ENCODE data around the gene TEAD1.
A peak's percentile ranks its signal among the peaks of the same experiment; 100 is the strongest.

TEAD1 gene

DNA sequence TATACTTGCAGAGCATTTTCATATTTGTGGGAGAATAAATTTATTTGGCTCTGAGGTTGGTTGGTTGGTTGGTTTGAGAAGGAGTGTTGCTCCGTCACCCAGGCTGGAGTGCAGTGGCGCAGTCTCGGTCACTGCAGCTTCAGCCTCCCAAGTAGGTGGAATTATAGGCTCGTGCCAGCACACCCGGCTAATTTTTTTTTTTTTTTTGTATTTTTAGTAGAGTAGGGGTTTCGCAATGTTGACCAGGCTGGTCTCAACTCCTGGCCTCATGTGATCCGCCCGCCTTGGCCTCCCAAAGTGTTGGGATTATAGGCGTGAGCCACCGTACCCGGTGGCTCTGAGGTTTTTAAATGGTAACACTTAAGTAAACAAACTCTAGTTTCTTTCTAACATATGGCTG, 161.1 kb downstream of the TEAD1 start:
- DNase-seq (ENCODE audit: low spot score): no peak

DNA sequence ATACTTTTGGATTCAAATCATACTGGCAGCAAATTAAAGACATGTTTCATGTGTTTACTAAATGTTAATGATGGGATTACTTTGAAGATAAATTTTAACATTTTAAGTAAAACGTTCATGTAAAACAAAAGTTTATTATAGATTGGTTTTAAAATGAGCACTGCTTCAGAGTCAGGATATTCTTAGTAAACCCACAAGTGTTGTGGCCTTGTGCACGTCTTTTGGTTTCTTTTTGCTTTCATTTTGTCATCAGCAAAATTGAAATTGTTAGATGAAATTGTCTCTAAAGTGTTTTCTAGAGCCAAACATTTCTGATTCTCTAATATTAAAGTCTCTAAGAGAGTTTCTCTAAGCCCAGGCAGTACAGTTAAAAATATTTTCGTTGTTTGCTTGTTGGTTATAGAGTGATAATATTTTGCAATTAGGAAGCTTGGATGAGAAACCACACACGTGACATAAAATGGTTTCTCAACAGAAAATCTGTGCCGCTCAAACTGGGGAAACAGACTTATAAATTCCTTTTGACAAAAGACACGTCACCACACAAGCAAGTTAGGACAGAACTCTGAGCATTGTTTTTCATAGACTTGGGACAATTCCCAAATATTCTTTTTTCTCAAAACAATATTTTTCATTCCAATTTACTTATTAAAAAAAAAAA, 164.4 kb downstream of the TEAD1 start:
- DNase-seq (ENCODE audit: low spot score): no peak

DNA sequence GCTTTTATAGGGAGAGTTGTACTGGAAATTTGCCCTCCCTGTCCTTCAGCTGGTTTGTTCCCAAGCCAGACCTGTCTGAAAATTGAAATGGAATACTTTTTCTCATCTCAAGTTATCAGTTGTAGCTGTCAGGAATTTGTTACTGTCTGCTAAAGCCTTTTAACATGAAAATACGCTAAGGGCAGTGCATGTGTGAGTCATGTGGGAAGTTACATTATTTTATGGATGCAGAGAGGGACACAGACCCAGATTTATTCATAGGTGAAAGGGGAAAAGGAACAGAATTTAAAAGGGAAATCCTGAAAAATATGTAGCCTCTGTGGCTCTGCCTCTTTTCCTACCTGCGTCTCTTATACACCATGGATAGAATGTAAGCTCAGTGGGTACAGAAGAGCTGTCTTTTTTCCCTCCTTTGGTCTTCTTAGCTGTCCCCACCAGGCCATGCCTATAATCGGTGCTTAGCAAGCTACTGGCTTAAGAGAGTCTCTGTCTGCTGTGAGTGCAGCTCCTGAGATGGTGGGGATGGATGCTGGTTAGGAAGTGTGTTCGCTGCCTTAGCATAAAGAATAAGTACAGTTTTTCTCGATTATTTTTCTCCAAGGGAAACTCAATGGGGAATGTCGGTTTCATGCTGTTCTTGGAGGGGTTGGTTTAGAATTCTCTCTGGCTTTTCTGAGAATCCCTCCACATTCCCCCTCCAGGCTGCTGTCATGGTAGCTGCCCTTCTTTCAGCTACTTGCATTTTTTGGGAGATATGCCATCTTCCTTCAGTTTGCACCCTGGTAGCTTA, 166.8 kb downstream of the TEAD1 start:
- DNase-seq (ENCODE audit: low spot score): no peak

DNA sequence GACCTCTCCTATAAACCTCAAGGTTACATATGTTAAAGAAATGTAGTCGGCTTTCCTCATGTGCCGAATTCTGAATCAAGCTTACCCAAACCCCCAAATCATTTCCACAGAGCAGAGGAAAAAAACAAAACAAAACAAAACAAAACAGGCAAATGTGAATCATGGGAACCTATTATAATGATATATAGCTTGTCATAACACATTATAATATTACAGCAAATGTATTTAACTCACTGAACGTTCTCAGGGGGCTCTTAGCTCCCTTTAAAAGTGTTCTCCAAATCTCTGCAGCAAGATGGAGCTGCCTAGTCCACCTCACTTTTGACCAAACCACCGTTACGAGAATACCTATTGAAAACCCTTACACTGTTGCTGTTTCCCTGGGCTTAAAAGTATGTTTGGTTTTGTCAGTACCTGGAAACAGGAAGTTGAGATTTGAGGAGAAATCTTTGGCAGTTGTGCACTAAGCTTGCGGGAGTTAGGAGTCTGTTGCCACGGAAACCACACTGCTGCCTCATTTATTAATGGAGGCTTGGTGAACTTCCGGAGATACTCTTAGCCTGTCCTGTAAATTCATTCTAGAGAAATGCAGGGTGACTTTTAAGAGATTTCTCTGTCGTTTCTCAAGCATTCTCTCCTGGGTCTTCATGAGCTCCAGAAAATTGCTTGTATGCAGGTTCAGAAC, 167.9 kb downstream of the TEAD1 start:
- peak; percentile 22 for DNase-seq (ENCODE audit: low spot score)

DNA sequence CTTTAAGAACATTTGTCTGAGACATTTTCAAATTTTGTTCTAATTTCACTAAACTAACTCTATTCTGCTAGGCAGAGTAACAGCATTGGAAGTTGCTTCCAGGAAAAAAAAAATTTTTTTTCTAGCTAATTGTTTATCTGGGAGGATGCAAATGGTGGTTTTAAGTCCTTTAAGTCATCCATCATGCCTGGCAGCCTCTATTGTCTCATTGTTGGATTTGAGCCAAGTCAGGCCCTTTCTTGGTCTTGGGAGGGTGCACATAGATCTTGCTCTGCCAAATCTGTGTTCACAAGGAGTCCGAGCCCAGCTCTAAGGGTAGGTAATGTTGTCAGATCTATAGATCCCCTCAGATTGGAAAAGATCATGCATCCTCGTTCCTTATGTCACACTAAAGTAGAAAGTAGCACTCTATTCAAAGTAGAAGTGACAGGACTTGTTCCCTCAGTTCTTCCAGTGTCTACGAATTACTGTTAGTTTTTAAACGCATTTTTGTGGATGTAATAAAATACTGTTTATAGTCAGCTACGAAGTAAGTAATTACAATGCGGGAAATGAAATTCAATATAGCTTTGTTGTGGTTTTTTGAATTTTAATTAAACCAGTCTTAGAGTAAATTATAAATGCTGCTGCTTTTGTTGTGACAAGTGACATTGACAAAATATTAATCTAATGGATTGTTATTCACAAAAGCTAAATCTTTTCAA, 168.9 kb downstream of the TEAD1 start:
- no peak for DNase-seq (ENCODE audit: low spot score)

DNA sequence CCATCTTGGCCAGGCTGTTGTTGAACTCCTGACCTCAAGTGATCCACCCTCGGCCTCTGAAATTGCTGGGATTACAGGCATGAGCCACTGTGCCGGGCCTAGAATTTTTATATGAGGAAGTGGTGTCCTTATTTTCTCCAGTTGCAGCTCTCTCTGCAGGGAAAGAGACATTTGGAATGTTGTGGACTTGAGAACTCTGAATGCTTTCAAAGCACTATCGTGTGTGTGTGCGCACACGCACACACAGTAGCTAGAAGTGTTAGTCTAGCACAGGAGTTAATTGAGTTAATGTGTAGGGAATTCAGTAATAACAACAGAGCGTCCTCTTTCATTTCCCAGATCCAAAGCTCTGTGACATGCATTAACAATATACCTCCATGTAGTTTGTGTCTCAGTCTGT, 170.9 kb downstream of the TEAD1 start:
- DNase-seq (ENCODE audit: low spot score): no peak

DNA sequence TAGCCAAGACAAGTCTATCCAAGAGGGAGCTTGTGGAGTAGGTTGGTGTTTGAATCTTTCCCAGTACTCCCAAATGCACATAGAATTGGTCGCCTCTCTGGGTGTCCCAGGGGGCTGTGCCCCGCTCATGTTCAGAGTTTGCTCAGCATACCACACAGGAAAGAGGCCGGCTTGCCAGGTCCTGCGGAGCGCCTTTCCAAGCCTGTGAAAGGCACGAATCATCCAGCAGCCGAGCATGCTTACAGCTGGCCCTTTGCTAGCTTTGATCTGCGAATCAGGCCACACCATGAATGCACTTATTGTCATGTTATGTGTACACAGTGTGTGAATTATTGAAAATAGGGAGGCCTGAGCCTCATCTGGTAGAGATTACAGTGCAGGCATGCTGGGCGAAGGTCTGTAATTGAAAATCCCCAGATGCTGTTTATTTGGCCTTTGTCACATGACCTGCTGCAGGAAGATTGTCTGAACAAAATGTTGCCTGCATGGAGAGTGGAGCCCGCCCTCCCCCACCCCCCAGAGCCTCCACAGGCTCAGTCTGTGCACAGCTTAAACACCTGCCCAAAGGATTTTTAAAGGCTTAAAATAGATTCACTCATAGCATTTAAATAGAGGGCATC, 171.6 kb downstream of the TEAD1 start:
- no peak for DNase-seq (ENCODE audit: low spot score)

DNA sequence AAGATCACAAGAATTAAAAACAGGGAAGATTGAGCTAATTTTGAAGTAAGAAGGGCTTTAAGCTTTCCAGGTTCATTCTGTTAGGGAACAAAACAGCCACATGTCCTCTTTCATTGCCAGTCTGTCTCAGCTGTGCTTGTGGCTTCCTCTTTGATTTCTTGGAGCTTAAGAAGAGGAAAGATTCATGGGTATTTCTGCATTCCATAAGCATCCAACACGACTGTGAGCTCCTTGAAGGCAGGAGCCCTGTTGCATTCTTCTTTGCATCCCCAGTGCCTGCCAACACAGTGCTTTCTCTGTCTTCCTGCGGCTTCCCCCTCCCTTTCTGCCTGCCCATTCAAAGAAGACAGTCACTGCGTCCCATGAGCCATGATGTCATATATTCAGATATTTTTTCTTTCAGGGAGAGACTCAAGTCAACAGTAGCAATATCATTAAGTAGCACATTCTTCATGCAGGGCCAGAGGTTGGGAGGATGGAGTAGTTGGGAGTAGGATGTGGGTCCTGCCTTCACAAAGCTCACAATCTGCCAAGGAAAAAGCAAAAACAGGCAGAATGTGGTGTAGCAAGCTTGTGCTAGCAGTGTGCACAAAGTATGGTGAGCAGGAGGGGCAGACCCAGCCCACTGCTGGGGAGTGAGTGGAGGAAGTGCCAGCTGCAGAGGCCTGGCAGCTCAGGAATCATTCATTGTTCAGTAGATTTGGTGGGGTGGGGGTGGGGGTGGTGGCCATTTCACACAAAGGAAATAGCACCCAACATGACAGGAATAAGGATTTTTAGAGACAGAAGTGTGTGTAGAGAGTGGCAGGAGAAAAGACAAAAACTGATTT, 172.8 kb downstream of the TEAD1 start:
- no peak for DNase-seq (ENCODE audit: low spot score)

DNA sequence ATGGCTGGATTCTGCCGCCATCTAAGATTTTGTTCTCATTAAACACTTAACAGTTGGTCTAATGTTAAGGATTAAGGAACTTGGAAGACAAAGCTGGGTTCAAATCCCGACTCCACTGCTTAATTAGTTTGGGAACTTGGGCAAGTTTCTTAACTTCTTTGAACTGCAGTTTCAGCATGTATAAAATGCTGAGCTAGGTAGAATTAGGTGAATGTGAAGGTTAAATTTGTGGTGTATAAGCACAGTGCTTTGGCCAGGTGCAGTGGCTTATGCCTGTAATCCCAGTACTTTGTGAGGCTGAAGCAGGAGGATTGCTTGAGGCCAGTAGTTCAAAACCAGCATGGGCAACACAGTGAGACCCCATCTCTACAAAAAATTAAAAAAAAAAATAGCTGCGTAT, 174.2 kb downstream of the TEAD1 start:
- DNase-seq (ENCODE audit: low spot score): no peak

DNA sequence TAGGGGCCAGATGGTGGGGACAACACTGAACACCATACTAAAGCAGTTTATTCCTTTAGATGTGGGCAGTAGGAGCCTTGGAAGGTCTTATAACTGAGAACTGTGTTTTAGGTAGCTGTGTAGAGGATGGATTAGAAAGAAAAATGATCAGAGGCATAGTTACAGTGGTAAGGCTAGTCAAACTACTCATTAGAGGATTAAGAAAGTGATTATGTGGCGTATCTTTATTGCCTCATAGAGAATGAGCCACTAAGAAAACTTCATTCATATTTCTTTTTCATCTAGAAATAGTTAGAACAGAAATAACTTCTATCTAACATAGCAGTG, 179.1 kb downstream of the TEAD1 start:
- no peak for DNase-seq (ENCODE audit: low spot score)

DNA sequence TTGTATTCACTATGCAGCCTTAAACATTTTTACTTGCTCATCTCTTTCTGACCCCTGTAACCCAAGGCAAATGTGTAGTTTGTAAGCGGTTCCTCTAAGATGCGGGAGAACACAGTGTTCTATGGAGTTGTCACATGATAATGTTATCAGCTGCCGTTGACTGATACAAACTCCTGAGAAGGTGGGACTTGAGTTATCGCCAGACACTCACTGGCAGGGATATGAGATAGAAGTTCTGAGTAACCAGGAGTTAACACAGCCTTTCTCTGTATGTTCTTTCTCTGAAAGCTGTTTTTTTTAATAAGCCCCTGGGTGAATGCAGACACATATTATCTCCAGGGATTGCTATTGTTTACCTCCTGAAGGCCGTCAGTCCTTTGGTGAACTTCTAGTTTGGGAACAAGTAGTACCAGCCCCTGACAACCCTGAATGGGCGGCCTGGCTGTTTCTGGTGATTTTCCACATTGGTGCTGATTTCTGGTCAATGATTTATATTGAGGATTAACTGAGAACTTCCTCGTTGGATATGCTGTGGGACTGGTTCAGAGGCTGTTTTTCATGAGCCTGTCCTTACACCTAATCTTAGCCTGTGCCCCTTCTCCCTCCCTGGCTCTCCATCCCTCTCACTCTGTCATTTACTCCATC, 179.6 kb downstream of the TEAD1 start:
- DNase-seq (ENCODE audit: low spot score): no peak

DNA sequence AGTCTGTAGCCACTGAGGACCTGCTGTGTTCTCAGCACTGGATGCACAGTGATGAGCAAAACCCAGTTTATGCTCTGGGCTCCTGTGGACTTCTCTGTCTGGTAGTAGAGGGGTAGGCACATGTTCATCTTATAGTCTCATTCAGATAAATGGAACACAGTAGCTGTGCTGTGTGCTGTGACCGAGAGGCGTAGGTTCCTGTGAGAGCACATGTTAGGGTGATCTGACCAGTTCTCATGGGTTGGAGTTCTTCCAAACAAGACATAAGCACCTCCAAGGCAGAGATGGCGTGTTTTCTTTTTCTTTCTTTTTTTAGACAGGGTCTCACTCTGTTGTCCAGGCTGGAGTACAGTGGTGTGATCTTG, 180.1 kb downstream of the TEAD1 start:
- no peak for DNase-seq (ENCODE audit: low spot score)

DNA sequence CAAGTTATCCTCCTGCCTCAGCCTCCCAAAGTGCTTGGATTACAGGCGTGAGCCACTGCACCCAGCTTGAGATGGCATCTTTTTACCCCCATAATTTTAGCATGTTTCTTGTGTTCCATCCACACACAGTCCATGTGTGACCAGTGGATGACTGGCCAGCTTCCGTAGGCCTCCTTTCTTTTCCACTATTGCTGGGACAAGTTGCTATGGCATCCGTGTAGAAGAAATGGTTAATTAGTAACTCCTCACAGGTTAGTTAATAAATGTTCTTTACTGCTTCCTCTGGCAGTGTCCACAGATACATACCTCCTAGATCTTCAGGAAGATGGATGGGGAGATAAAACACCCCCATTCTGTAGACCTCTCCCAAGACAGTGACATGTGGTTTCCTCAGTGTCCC, 180.6 kb downstream of the TEAD1 start:
- no peak for DNase-seq (ENCODE audit: low spot score)

DNA sequence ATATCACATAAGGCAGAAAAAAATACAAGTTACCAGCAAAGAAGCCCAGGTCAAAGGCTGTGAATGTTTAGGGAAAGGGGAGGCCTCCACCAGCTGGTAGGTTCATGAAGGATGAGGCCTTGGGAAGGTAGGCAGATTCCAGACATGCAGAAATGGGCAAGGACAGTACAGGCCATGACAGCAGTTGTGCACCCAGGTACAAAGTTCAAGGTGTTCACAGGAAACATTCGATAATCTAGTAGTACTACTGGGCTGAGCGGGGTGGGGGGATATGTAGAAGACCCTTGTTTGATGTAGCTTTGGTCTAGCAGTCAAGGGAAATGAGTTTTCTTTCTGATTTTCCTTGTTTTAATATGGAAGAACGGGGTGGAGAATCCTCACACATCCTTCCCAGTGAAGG, 182.1 kb downstream of the TEAD1 start:
- no peak for DNase-seq (ENCODE audit: low spot score)

DNA sequence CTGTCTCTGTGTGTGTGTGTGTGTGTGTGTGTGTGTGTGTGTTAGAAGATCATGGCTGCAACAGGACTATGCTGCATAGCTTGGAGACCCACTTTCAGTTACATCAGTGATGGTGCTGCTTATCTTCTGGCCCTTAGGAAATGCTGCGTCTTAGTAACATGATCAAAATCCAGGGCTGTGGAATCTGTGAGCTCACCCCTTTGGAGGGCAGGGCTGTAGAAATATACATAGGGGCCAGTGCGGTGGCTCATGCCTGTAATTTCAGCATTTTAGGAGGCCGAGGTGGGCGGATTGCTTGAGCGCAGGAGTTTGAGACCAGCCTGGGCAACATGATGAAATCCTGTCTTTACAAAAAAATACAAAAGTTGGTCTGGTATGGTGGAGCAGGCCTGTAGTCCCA, 183.4 kb downstream of the TEAD1 start:
- DNase-seq (ENCODE audit: low spot score): no peak

DNA sequence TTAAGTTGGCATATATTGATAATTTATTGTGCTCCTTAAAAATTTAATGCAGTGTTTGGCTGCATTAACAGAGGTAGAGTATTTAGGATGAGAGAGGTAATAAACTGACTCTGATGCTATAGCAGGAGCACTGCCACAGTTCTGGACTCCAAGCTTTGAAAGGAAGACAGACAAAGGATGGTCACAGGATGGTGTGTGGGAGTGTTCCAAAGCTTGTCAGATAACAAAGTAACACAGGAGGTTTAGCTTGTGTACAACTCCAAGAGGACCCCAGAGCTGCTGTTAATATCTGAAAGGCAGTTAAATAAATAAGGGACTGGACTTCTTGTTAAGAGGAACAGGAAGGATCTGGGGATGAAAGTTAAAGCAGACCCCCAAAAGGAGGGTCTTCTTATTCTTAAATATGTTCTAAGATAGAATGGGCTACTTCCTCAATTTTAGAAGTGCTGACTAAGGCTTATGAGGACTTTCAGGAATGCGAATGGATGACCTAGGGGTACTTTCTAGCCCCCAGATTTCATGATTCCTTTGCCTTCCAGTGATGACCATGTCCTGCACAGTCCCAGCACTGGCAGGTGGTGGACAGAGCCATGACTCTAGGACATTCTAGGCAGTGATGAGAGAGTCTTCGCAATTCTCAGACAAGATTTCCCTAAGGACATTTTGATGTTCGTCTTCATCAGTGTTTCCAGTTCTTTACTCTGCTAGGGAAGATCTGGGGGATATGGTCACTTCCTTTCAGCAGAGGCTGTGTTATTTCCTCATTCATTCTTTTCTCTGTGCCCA, 185.8 kb downstream of the TEAD1 start:
- no peak for DNase-seq (ENCODE audit: low spot score)

DNA sequence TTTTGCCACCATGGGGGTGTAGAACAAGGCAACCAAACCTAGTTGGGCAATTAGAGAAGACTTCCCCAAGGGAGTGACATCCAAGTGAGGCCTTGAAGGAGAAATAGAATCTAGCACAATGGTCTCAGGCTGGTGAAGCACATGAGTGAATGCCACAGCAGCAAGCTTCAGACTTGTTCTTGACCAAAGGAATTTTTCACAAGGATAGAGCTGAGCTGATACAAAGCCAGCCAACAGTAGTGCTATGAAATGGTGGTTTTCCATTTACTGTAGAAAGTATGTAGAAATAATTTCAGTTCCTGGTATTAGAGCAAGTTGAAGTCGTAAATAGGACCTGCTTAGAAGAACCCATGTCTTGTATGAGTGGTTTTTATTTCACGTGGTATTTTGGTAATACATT, 186.6 kb downstream of the TEAD1 start:
- no peak for DNase-seq (ENCODE audit: low spot score)

DNA sequence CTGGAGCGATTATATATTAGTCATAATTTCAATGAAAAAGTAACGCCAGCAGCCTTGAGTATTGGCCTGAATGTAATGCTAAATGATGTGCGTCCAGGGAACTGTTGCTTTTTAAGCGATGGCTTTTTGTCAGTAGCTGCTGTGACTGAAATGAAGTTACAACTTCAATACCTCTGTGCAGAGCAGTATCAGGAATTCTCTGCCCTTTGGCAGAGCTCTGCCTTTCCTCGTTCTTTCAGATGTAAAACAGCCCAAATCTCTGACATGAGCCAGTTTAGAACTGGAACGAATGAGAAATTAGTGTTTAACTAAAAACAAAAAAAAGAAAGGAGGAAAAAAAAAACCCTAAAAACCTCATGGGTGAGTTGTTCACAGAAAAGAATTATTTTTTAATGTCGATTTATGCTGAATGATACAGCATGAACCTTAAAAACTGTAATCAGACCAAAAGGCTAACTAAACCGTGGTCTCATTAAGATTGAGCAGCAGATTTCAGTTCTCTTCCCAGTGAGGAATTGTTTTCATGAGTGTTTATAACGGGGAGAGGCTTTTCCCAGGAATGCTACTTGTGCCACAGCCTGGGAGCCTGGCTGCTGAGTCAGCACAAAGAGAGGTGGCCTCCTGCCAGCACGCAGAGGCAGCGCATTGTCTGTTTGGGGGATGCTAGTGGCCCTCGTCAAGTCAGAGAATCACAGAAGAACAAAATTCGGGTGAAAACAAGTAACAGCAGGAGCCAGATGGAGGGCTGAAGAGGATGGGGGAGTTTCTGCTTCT, 188.7 kb downstream of the TEAD1 start:
- DNase-seq (ENCODE audit: low spot score): no peak

DNA sequence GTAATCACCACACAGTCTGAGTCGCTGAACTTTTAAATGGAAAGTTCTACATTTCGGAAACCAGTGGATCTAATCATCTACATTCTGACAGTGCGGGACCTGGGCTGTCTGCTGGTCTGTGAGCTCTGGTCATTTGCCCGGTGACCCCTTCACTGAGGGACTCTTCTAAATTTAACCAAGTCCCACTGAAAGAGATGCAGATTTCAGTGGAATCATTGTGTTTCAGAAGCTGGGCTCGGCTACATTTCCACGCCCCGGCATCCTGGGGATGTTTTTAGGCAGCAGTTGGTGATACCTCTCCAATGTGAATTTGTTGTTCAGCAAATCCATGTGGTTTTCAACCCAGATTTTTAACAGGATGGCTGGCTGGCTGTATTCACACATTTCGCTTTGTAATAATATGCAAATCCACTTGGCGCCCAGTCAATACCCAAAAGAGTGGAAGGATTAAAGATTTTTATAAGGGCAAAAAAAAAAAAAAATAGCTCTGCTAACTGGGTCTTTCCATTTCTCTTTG, 189.4 kb downstream of the TEAD1 start:
- no peak for DNase-seq (ENCODE audit: low spot score)

All from NAMALWA (cell line).